ENCODE measurements around the gene CHST9. TPM values are rescaled to one million over a fixed set of nuclear protein-coding genes. Genes with fewer than 3 reads are reported as not detected.
"Not testable (repeated sequence)": the region's sequence is repeated elsewhere in the genome, so short reads cannot be mapped to it uniquely, and the experiment has no call there.

The CHST9 gene
- total and polyA plus RNA-seq, 2 experiments from 2014 or later = 15.5 to 16.8 TPM

GRCh38 chr18:27163197-27163716, 21.9 kb downstream of the CHST9 start:
- not testable (repeated sequence) for H3K4me1 Mint-ChIP-seq; ATAC-seq; H3K27ac ChIP-seq (ENCODE audit: low read depth); H3K4me3 Mint-ChIP-seq; H3K4me1 ChIP-seq (ENCODE audit: insufficient read depth); DNase-seq (ENCODE audit: low spot score); H3K9me2 ChIP-seq (ENCODE audit: insufficient read depth); H3K27me3 Mint-ChIP-seq (ENCODE audit: insufficient read depth, low read depth, poor library complexity); H3K27me3 ChIP-seq (ENCODE audit: insufficient read depth); H2AFZ ChIP-seq; H4K20me1 ChIP-seq (replicated peaks; ENCODE audit: insufficient read depth); H3K4me3 ChIP-seq; H3K4me2 ChIP-seq; H3K27ac Mint-ChIP-seq; H3F3A ChIP-seq (replicated peaks; ENCODE audit: low read depth)
- peaks cover 48% of the 10 kb centered on the region for H3K36me3 Mint-ChIP-seq (ENCODE audit: low read depth)
- TF ChIP-seq, protein P1, sequence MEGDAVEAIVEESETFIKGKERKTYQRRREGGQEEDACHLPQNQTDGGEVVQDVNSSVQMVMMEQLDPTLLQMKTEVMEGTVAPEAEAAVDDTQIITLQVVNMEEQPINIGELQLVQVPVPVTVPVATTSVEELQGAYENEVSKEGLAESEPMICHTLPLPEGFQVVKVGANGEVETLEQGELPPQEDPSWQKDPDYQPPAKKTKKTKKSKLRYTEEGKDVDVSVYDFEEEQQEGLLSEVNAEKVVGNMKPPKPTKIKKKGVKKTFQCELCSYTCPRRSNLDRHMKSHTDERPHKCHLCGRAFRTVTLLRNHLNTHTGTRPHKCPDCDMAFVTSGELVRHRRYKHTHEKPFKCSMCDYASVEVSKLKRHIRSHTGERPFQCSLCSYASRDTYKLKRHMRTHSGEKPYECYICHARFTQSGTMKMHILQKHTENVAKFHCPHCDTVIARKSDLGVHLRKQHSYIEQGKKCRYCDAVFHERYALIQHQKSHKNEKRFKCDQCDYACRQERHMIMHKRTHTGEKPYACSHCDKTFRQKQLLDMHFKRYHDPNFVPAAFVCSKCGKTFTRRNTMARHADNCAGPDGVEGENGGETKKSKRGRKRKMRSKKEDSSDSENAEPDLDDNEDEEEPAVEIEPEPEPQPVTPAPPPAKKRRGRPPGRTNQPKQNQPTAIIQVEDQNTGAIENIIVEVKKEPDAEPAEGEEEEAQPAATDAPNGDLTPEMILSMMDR (conservative IDR thresholded peaks at IDR 0.05; ENCODE audit: low read depth in 2 of 2) = peak; percentile 24 to 32; a peak in 3 of 4 replicates
- peaks cover 10% of the 10 kb centered on the region for H3K36me3 ChIP-seq (ENCODE audit: insufficient read depth)
- H3K79me2 ChIP-seq (replicated peaks; ENCODE audit: insufficient read depth) = peaks cover 16% of the 10 kb centered on the region
- peaks cover 30% of the 10 kb centered on the region for H3K9me3 Mint-ChIP-seq

DNA sequence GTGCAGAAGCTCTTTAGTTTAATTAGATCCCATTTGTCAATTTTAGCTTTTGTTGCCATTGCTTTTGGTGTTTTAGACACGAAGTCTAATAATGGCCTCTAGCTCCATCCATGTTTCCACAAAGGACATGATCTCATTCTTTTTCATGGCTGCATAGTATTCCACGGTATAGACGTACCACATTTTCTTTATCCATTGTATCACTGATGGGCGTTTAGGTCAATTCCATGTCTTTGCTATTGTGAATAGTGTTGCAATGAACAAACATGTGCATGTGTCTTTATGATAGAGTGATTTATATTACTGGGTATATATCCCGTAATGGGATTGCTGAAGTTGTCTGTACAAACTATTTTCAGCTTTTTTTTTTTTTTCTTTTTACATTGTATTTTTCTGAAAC, 35.9 kb downstream of the CHST9 start:
- not testable (repeated sequence) for H3K4me1 Mint-ChIP-seq; H3K27ac Mint-ChIP-seq; H3K27me3 ChIP-seq (ENCODE audit: insufficient read depth); H4K20me1 ChIP-seq (replicated peaks; ENCODE audit: insufficient read depth); H3K27me3 Mint-ChIP-seq (ENCODE audit: insufficient read depth, low read depth, poor library complexity); ATAC-seq; H3K4me1 ChIP-seq (ENCODE audit: insufficient read depth); H3F3A ChIP-seq (replicated peaks; ENCODE audit: low read depth); H3K4me2 ChIP-seq; H3K9me2 ChIP-seq (ENCODE audit: insufficient read depth); H2AFZ ChIP-seq; H3K79me2 ChIP-seq (replicated peaks; ENCODE audit: insufficient read depth); H3K27ac ChIP-seq (ENCODE audit: low read depth); DNase-seq (ENCODE audit: low spot score); H3K4me3 ChIP-seq; H3K4me3 Mint-ChIP-seq; H3K36me3 ChIP-seq (ENCODE audit: insufficient read depth)
- Mint-ChIP-seq H3K9me3 (peaks cover 24% of the 10 kb centered on the region), H3K36me3 (ENCODE audit: low read depth) (peaks cover 20% of the 10 kb centered on the region)

DNA sequence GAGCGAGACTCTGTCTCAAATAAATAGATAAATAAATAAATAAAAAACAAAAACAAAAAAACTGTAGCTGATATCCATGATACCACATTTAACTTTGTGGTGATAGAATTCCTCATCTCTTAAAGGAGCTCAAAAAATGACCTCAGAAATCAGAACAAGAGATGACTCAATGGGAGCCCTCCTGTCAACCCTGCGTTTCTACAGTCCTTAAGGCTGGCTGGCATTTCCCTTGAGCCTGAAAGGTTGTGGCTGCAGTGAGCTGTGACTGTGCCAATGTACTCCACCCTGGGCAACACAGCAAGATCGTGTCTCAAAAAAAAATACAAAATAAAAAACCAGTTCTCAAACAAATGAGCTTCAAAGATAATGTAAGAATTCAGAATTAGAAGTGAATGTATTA, 40.4 kb downstream of the CHST9 start:
- H3K4me1 ChIP-seq (ENCODE audit: insufficient read depth) = peaks cover 12% of the 10 kb centered on the region; the same call in 1 of the 2 replicates
- TF ChIP-seq EZH2phosphoT487 (IDR thresholded peaks at IDR 0.05; ENCODE audit: unreplicated experiment) = no peak
- H2AFZ ChIP-seq = no peak overlapping the region
- H3K27ac Mint-ChIP-seq = no peak overlapping the region
- H3K36me3 Mint-ChIP-seq (ENCODE audit: low read depth) = peaks cover 11% of the 10 kb centered on the region
- H3K27me3 Mint-ChIP-seq (ENCODE audit: insufficient read depth, low read depth, poor library complexity) = no peaks in the 10 kb centered on the region
- H3K4me3 Mint-ChIP-seq = no peak overlapping the region
- ATAC-seq (no peak), DNase-seq (ENCODE audit: low spot score) (no peak)
- no peaks in the 10 kb centered on the region for H3K36me3 ChIP-seq (ENCODE audit: insufficient read depth)
- H3K27me3 ChIP-seq (ENCODE audit: insufficient read depth) = no peaks in the 10 kb centered on the region
- no peaks in the 10 kb centered on the region for H3K9me2 ChIP-seq (ENCODE audit: insufficient read depth)
- no peak overlapping the region for H3K27ac ChIP-seq (ENCODE audit: low read depth)
- no peaks in the 10 kb centered on the region for H3K79me2 ChIP-seq (replicated peaks; ENCODE audit: insufficient read depth)
- H3K4me1 Mint-ChIP-seq = peaks cover 2% of the 10 kb centered on the region; the same call in 2 of the 3 replicates
- H4K20me1 ChIP-seq (replicated peaks; ENCODE audit: insufficient read depth) = no peaks in the 10 kb centered on the region
- H3K9me3 Mint-ChIP-seq = peaks cover 16% of the 10 kb centered on the region
- H3K4me3 ChIP-seq = no peak overlapping the region
- H3F3A ChIP-seq (replicated peaks; ENCODE audit: low read depth) = no peaks in the 10 kb centered on the region
- H3K4me2 ChIP-seq = no peak overlapping the region
